Loucy (cell line): ENCODE measurements around the gene PACSIN2.

ENCODE experiments used
- EZH2phosphoT487 ChIP-seq: fragments of 200-600 bp; IDR thresholded peaks from 2 replicates; pipeline ENCODE4 v1.6.1; 2018; ENCODE audit warnings: antibody characterized with exemption, mild to moderate bottlenecking, moderate library complexity, borderline replicate concordance
- TF ChIP-seq, protein P1 (sequence below): fragments of 200-600 bp; sonication (generic); conservative IDR thresholded peaks from 2 replicates; pipeline ENCODE4 v1.5.1; 2014; ENCODE audit warnings: mild to moderate bottlenecking, antibody characterized with exemption, low read length

DNA sequence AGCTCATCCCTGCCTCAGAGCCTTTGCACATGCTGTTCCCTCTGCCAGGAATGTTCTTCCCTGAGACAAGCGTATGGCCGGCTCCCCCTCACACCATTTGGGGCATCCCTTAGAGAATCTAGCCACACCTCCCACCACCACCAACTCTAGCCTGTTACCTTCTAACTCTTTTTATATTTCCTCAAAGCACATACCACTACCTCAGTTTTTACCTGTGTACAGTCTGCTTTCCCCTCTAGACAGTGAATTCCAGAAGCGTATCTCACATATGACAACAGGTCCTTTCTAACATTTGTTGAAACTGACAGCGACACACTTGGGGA, 82.8 kb downstream of the PACSIN2 start:
- TF ChIP-seq, protein P1, sequence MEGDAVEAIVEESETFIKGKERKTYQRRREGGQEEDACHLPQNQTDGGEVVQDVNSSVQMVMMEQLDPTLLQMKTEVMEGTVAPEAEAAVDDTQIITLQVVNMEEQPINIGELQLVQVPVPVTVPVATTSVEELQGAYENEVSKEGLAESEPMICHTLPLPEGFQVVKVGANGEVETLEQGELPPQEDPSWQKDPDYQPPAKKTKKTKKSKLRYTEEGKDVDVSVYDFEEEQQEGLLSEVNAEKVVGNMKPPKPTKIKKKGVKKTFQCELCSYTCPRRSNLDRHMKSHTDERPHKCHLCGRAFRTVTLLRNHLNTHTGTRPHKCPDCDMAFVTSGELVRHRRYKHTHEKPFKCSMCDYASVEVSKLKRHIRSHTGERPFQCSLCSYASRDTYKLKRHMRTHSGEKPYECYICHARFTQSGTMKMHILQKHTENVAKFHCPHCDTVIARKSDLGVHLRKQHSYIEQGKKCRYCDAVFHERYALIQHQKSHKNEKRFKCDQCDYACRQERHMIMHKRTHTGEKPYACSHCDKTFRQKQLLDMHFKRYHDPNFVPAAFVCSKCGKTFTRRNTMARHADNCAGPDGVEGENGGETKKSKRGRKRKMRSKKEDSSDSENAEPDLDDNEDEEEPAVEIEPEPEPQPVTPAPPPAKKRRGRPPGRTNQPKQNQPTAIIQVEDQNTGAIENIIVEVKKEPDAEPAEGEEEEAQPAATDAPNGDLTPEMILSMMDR = no peak
- no peak for TF ChIP-seq EZH2phosphoT487
